Sciatic nerve (tissue), 2 donors: Measurements from ENCODE around the gene KCNMA1. TPM values are rescaled to one million over a fixed set of nuclear protein-coding genes. Genes with fewer than 3 reads are reported as not detected.

Experiments used
- ATAC-seq: fragments of 200-7000 bp; cut with Tn5 transposase; one replicate; pipeline ENCODE4 v1.9.1; 2020; ENCODE audit warnings: mild to moderate bottlenecking, moderate library complexity
- DNase-seq: peaks from one replicate; pipeline ENCODE4 v3.0.0-alpha.2; 2020; ENCODE audit warnings: low spot score
- intact Hi-C: fragments of 100-400 bp; cut with DNase I; formaldehyde crosslinking; loops from one replicate; pipeline ENCODE4 v1.14.2; 2022
- total RNA-seq: library from RNA; stranded (reverse); fragmentation: NEBNext Ultra II Directional; extraction: Animal tissue kit (Norgen Biotek cat#: 25700); gene quantifications from one replicate; pipeline ENCODE4 v1.2.1, GENCODE V29; 2021
- donor health status: DM: no; HTN: no; CAD: no.
- donor health status: DM: no; HTN: no; CAD: no.

Gene KCNMA1
- total RNA-seq, 1 donor from 2014 or later, result 10.7 TPM

DNA sequence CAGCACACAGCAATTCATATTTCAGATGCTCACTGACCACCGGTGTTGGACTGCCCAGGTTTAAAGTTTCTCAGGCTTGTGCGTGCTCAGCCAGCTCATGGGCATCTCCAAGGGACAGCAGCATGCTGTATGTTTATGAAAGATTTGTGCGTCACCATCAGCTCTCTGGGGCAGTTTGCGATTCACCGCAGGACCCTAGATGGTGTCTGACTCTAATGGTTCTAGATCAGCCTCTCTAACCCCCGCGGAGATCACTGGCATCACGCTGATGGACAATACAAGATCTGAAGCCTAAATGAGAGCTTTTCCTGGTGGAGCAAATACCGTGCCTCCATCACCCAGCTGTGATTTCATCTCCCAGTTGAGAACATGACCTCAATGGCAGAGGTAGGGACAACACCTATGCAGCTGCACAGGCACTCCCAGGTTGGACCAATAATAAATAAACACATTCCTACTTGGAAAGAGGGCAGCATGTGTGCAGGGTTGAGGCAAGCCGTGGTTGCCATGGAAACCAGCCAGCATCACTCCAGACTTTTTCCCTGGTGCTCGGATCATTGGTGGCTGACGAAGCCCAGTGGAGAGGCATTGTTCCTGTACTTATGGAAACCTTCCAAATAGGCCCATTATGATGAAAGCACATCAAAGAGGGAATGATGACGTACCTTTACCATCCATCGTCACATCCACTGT is 253.6 kb downstream of the KCNMA1 start:
- intact Hi-C loops, result no loop called here
- DNase-seq, result no peak
- no peak for ATAC-seq

DNA sequence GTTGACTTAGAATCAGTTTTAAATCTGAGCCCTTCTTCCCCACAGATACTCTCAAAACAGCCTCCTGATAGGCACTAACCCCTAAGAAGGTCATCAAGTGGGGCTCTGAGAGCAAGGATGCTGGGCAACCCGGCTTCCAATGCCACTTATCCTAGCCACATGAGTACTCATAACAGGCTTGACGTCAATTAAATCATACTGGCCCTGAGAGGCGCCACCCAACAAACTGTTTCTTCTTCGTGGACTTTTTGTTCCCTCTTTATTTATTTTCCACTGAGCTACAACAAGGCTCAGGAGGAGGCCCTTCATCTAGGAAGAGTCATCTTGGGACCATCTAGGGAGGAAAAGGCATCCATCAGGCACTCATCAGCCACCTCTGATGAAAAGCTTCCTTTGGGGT is 255.9 kb downstream of the KCNMA1 start:
- DNase-seq, result no peak
- ATAC-seq, result no peak
- intact Hi-C loops, result no loop called here

DNA sequence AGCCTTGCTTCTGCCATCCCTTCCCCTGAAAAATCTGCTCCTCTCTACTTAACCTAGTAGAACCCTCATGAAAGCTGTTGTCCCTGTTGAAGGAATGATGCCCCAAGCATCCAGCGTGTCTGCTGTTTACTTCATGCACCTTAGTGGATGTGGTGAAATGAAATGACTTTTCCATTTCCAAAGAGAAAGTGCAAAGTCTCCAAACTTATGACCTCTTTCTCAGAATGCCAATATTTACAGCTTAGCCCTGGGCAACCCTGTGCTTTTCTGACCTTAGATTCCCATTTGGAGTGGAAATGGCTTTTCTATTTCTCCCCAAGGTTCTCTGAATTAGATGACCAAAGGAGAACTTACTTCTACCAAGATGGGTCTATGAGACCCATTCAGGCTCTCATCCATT is 256.9 kb downstream of the KCNMA1 start:
- intact Hi-C loops, result no loop called here
- ATAC-seq (no peak), DNase-seq (no peak)

DNA sequence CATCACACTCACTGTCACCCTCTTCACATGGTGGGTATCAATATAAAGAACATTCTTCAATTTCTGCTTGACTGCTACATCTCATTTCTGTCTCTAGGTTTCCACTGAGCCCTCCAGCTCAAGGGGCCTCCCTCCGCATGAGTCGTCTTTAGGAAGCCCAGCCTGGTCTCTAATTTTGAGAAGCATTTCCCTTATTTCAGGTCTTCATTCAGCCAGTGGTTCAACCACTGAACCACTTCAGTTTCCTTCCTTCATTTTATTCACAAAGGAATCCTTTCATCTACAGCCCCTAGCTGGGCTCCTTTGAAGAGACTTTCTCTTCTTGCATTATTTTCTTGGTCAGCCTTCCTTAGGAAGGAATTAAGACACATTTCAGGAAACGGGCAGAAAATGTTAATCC is 257.4 kb downstream of the KCNMA1 start:
- intact Hi-C loops, result no loop called here

DNA sequence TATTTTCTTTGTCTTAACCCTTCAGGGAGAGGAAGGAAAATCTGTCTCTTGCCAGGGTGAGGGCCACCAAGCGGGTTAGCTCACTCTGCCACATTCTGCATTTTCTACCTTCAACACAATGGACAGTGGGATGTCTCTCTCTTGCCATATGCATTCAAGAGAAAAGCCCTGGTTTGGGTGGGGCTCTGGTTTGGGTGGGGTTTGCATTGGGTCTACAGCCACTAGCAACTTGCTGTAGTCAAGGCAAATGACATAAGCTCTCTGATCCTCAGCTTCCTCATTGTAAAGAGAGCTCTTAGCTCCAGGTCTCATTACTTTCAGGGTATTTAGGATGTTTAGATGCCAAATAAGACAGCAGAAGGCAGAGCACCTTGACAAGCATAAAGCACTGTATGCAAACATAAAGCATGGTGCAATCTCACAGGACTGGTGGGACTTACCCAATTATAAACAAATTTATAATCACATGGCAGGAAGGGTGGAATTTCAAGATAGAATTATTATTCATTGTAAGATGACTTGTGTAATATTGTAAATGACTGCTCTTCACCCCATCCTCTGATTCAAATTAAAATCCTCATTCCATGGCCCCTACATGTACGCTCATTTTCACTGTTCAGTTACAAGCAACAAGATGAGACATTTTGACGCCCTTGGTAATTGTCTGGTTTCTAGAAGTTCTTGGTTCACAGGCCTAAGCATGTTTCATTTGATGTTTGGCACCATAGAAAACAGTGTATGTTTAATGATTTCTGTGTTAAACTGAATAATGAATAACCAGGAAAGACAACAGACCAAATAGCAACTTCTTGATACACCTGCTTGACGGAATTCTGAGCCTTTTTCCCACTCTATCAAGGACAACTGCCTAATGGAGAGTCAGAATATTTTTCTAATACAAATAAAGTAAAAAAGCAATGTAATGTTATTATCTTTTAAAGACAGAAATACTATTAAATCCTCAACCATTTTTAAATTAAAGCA is 258.9 kb downstream of the KCNMA1 start:
- DNase-seq (no peak), ATAC-seq (no peak)
- intact Hi-C loops, result no loop called here

More for the DNA sequence above, 257.4 kb downstream of the KCNMA1 start:
- ATAC-seq, result no peak
- no peak for DNase-seq

DNA sequence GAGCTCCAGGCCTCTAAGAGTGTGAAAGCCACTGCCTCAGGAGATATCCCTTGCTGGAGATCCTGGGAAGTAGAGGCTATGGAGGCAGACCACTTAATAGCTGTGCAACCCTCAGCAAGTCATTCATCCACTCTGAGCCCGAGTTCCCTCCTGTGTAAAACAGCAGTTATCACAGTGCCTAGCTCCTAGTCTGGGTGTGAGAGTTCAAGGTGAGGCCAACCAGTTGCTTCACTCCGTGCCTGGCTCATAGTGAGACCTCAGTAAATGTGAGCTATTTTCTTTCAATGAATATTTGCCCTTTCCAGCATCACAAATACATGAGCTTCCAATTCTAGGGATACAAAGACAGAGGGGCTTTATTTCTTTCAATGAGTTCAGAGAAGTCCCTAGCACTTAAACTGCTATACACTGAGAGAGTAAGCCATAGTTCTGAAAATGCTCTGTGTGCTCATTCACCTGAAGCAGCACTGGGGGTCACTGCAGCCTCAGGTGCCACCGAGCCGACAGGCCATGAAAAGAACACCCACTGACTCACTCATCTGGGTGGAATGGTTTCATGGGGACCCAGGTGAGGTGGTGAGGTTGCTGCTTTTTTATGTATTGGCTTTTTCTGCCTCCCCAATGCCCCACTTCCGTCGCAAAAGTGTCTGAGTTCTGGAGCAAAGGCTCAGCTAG is 259.8 kb downstream of the KCNMA1 start:
- intact Hi-C loops, result no loop called here
- no peak for DNase-seq
- no peak for ATAC-seq

DNA sequence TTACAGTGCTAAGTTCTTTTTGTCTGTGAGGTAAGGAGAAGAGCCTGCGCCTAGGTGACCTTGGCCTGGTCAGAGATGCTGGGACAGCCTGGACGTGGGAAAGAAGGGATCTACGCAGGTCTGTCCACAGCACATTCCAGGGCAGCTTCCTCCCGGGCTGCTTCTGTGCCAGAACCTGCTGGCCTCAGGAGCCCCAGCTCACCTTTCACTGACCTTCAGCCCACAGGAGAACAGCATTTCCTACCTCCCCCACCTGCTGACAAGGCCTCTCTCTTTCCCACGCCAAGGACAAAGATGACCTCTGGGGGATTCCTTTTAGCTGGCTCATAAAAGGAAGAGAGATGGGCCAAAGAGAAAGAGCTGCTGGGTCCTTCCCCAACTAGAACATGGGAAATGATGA is 260.6 kb downstream of the KCNMA1 start:
- DNase-seq (no peak), ATAC-seq (no peak)
- intact Hi-C loops, result no loop called here

DNA sequence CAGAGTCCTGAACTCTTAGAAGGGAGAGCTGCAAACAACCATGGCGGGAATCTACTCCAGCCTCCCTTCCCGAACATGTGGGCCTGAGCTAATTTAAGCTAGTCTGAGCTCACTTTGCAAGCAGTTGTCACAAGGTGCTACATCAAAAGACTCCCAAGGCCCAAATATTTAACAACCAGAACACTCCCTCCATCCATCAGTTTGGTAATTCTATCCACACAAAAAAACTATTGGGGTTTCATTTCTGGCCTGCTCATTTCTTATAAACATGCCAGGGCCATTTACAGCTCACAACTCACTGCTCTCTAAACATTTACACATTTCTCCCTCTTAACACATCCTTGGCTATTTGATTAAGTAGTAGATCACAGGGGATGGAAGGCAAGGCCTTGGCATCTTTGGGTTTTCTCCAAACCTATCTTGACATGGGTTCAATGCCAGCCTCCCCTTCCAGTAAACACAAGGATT is 263.4 kb downstream of the KCNMA1 start:
- intact Hi-C loops, result no loop called here
- ATAC-seq (no peak), DNase-seq (no peak)

DNA sequence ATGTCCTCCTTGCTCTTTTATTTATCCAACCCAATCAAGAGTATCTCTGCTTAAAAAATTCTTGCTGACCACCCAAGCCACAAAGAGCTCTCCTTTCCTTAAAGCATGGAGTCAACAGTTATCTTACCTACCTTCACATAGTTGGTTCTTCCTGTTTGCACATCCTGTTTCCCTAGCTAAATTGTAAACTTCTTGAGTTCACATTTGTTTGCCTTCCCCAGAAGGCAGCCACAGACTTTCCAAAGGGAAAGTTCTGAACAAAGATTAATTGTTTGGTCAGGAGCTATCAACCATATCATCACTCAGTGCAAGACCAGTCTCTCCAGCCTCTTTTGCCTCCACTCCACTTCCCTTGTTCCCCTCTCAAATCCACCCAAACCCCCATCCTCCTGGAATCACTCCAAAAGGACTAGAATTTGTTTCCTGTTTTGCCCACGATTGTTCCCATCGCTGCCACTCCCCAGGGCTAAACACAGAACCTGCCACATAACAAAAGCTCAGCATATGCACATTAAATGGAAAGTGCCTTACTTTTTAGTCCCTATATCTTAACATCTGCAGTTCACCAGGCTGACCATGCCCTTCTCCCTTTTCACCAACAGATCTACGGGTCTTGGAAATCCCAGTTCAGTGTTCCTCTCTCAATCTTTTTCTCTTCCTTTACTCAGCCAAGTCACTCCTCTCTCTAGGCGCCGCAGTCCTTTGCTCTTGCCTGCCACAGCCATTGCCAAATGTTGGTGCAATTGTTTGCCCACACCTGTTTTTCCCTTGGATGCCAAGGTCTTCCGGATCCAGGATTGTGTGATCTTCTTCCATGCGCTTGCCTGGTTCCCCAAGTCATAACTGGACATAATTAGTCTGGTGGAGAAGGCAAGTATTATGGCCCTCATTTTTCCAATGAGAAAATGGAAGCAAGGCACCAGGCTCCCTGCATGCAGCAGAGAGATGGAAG is 265.5 kb downstream of the KCNMA1 start:
- no peak for DNase-seq
- intact Hi-C loops, result no loop called here
- ATAC-seq, result no peak

DNA sequence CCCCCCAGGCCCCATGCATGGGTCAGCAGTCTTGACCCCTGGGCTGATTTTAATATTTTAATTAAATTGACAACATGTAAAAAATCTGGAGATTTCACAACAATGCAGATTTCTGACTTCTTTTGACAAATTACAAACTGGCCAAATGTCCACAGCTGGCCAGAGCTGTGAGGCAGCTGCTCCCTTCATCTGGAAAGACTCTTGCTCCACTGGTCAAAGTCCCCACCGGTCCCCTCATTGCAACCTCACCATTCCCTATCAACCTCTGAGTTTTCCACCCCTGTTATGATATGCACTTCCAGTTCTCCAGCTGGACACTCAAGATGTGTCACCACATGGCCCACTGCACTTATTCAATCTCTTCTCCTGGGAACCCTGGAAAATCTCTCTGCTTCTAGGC is 266.2 kb downstream of the KCNMA1 start:
- intact Hi-C loops, result no loop called here
- DNase-seq (no peak), ATAC-seq (no peak)

DNA sequence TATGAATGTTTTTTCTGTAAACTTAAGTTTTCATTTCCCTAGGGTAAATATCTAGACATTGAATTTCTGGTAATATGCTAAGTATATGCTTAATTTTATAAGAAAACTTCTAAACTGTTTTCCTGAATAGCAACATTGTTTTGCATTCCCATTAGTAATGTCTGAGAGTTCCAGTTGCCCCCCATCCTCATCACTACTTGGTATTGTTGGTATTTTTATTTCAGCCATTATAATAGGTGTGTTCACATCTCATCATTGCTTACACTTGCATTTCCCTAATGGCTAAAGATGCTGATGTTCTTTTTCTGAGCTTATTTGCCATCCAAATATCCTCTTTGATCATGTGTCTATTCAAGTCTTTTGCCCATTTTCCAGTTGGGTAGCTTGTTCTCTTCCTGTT is 269.6 kb downstream of the KCNMA1 start:
- intact Hi-C loops, result no loop called here
- ATAC-seq (no peak), DNase-seq (no peak)

DNA sequence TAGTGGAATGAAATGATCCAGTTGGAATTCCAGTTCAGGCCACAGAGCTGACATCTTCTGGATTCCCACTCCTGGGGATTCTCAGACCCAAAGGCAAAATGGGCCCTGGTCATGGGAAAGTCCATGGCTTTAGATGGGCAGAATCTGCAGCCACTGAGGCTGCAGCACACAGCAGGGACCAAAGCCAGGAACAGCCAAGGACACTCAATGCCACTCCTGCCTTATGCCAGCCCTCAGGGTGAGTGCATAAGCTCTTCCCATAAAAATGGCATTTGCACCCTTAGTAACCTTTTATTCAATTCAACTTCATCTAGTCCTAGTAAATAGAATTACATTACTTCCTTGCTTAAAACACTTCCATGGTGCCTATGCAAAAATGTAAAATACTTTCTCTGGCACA is 274.4 kb downstream of the KCNMA1 start:
- intact Hi-C loops, result no loop called here
- DNase-seq (no peak), ATAC-seq (no peak)

DNA sequence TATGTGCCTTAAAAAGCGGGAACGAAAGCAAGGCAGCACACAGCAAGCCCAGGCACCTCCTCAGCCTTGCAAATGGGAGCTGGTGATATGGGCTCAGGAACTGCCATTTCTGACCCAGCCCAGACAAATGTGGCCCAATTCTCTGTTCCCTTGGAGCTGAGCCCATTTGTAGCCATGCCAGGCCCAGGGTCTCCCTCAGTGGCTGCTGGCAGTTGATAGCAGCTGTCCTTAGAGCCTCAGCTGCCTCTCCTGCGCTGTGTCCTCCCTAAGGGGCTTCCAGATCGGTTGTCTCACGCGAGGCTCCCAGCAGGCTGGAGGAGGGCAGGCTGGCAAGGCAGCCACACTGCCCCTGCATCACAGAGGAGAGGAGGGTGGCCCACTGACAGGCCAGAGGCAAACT is 275.8 kb downstream of the KCNMA1 start:
- DNase-seq, result no peak
- no peak for ATAC-seq
- intact Hi-C loops, result no loop called here

DNA sequence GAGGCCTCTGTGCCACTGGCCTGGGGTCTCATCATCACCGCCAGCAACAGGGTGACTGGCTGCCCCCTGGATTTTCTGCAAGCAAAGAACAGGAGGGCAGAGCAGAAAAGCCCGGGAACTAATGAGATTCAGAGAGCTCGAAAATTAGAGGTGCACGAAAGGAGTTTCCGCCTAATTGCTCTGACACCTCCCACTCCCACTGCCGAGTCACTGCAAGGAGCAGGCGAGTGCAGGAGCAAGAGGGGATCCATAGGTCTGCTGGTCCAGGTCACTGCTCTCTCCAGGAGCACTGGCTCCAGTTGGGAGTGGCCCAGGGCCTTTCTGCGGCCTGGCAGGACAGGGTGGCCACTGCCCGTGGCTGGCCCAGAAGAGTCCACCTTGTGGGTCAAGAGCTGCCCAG is 276.2 kb downstream of the KCNMA1 start:
- intact Hi-C loops, result no loop called here
- DNase-seq, result no peak
- no peak for ATAC-seq

DNA sequence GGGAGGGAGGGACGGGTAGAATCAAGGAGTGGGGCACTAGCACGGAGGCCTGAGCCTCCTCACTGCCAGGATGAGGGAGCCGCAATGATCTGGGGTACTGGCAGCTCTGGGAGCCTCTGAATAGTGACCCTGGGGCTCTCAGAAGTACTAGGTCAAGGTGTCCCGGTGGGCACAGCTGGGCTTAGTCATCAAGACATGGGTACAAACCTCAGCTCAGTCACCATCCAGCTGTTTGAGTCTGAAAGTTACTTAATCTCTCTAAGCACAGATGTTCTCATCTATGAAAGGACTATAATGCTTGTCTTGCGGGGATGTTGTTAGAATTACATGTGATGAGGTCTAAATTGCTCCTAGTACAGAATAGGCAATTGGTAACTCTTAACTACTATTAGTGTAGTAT is 276.8 kb downstream of the KCNMA1 start:
- DNase-seq, result no peak
- ATAC-seq, result no peak
- intact Hi-C loops, result no loop called here

DNA sequence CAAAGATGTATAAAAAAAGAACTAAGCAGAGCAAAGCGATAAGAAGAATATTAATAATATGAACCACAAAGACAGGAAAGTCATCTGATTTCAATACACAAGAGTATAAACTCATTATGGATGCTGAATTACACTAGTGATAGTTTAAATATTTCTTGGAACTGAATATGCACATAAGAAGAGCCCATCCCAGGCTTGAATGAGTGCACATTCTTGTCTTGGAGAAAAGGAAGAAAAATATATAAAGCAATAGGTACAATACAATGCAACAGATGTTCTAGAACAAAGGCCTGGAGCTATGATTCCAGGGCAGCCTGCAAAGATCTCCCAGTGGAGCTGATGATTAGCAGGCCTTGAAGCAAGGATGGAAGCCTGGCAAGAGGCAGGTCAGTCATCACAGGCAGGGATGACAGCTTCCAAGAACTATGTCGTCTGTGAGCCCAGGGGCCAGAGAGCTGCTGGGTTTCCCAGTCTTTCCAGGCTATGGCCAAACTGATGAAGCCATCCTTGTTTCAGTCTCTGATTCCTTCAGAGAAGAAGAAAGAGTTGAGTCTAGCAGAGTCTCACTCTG is 277.6 kb downstream of the KCNMA1 start:
- intact Hi-C loops, result no loop called here
- no peak for ATAC-seq

DNA sequence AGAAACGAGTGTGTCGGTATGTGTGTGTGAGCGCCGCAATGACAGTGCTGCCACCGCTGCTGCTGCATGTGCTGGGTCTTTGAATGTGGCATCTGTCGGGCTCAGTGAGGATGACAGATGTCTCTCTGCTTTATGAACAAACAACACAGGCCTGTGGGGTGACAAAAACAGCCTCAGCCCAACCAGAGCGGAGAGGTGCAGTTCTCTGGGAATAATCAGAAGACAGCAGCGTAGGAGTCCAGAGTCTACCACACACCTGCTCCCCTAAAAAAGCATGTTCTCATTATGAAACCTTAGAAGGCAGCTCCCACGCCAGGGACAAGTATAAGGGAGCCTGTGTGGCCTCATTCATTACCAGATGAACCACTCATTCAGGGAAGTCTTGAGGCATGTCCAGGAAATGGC is 278.3 kb downstream of the KCNMA1 start:
- no peak for DNase-seq
- no peak for ATAC-seq
- intact Hi-C loops, result no loop called here

More for the DNA sequence above, 277.6 kb downstream of the KCNMA1 start:
- DNase-seq, result no peak

DNA sequence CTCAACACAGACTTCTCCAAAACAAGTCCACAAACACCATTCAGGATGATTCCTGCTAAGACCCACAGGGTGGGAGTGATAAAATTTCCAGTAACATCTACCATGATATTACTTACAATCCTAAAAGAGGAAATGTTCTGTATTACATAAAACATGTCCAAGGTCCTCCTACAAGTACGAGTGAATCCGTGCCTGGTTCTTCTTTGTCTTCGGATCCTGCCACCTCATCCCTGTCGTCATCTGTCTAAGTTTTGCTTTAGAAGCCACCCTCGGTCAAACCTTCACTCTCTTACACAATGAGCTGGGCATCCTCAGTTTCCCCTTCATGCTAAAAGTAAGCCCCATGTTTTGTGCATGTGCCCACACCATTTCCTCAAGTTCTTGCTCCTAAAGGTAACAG is 279.0 kb downstream of the KCNMA1 start:
- no peak for DNase-seq
- ATAC-seq, result no peak
- intact Hi-C loops, result no loop called here
